Psoas muscle (tissue), 8 donors: ENCODE results near the gene DAP. TPM values are rescaled to one million over a fixed set of nuclear protein-coding genes. Genes with fewer than 3 reads are reported as not detected.

ENCODE experiments used
- ATAC-seq, 4 donors: fragments of 200-7000 bp; cut with Tn5 transposase; one replicate each; pipeline ENCODE4 v1.9.1; 2020; ENCODE audit warnings: moderate library complexity in 3 of 4, mild to moderate bottlenecking in 2 of 4
- DNase-seq, 2 donors: peaks; one replicate each; pipeline ENCODE4 v3.0.0-alpha.2; 2020
- H3K27ac ChIP-seq: fragments of 200-600 bp; one replicate; pipeline ENCODE4 v1.8.0; 2022
- H3K27me3 ChIP-seq, 3 donors: fragments of 200-600 bp in 1 of 3; one replicate each; pipeline versions ENCODE4 v1.6.1 to v1.8.0; 2013 to 2022; ENCODE audit warnings: low read length in 2 of 3, mild to moderate bottlenecking in 2 of 3, moderate library complexity in 1 of 3; ENCODE audit not compliant: insufficient read depth in 3 of 3
- H3K36me3 ChIP-seq, 2 donors: fragments of 200-600 bp in 1 of 2; one replicate each; pipeline versions ENCODE4 v1.6.1 to v1.8.0; 2013 to 2022; ENCODE audit warnings: low read depth in 1 of 2, mild to moderate bottlenecking in 1 of 2, moderate library complexity in 1 of 2; ENCODE audit not compliant: insufficient read depth in 1 of 2
- H3K4me1 ChIP-seq: fragments of 200-600 bp; one replicate; pipeline ENCODE4 v1.8.0; 2022
- H3K4me3 ChIP-seq: fragments of 200-600 bp; one replicate; pipeline ENCODE4 v1.8.0; 2022; ENCODE audit warnings: mild to moderate bottlenecking
- H3K9me3 ChIP-seq: fragments of 200-600 bp; one replicate; pipeline ENCODE4 v1.8.0; 2022
- CTCF ChIP-seq: fragments of 200-600 bp; IDR thresholded peaks from one replicate; pipeline ENCODE4 v1.8.0; 2022; ENCODE audit warnings: antibody characterized with exemption
- WGBS, 3 donors: extraction: QIAGEN DNeasy Blood & Tissue Kit; methylation state at CpG; one replicate each; pipeline versions ENCODE4 v1.1.6 to v1.1.7; 2013; 5-methylcytosine and 5-hydroxymethylcytosine counted together
- intact Hi-C, 2 donors: fragments of 100-400 bp; cut with DNase I; formaldehyde crosslinking; loops; one replicate each; pipeline versions ENCODE4 v1.11.0 to v1.14.2; 2022
- polyA plus RNA-seq, 3 donors: library from polyadenylated mRNA; stranded (reverse); fragments of 200-250 nt; gene quantifications; one replicate each; pipeline ENCODE4 v1.2.3, GENCODE V29; 2013
- total RNA-seq, 4 donors: library from RNA; stranded (reverse); fragmentation: NEBNext Ultra II Directional in 2 of 4; extraction: Animal tissue kit (Norgen Biotek cat#: 25700) in 2 of 4; gene quantifications; one replicate each; pipeline versions ENCODE4 v1.2.1 to v1.2.4, GENCODE V29; 2021 to 2023
- donor health status: healthy with polysubstance abuse.
- donor health status: DM: no; HTN: no; CAD: no; lungs with moderate emphysema.
- donor health status: Bipolar disorder and iron deficiency.
- donor health status: healthy.
- donor health status: DM: yes; HTN: yes; CAD: no.
- donor health status: DM: no; HTN: no; CAD: no.
- donor health status: DM: no; HTN: no; CAD: no.
- donor health status: DM: yes; HTN: yes; CAD: no.

DAP gene
- total and polyA plus RNA-seq, 7 donors, result 3.6 to 8.1 (median 5.1) TPM

- Histone ChIP-seq H3K4me3 (no peak overlapping the region), H3K27me3 (peaks cover 0 to 5% (median 0%) of the 10 kb centered on the region in 3 donors), H3K4me1 (peaks cover 9% of the 10 kb centered on the region), H3K36me3 (no peaks in the 10 kb centered on the region), H3K9me3 (no peaks in the 10 kb centered on the region), H3K27ac (no peak overlapping the region)
- intact Hi-C loops, result no loop called here
- ATAC-seq (no peak), DNase-seq (no peak)
- 92 to 98% (median 94%) methylated on average over 7 of the region's 7 CpGs for WGBS, 3 donors
- no peak for TF ChIP-seq CTCF
Measured at GRCh38 chr5:10757922-10758555, 3.0 kb downstream of the DAP start.

DNA sequence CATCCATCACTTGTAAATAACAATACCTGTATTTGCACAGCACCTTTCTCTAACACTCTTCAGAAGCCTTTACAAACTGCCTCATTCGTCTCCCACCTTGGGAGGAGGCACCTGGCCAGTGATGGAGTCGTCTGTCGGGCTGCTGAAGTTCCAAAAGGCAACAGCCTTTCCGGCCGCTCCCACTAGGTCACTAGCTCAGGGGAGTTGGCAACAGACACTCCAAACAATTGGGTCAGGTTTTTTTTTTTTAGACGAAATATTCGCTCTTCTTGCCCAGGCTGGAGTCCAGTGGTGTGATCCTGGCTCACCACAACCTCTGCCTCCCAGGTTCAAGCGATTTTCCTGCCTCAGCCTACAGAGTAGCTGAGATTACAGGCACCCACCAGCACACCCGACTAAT lies 4.0 kb downstream of the DAP start:
- no peak for TF ChIP-seq CTCF
- peaks cover 0 to 5% (median 1%) of the 10 kb centered on the region in 3 donors for H3K27me3 ChIP-seq
- DNase-seq (no peak), ATAC-seq (no peak)
- H3K4me1 ChIP-seq, result peaks cover 9% of the 10 kb centered on the region
- H3K36me3 ChIP-seq, result no peaks in the 10 kb centered on the region
- H3K9me3 ChIP-seq, result no peaks in the 10 kb centered on the region
- H3K27ac ChIP-seq, result no peak overlapping the region
- H3K4me3 ChIP-seq, result no peak overlapping the region
- WGBS, 3 donors, result 69 to 72% (median 71%) methylated on average over 9 of the region's 9 CpGs
- intact Hi-C loops, result no loop called here

GRCh38 chr5:10756549-10756948 lies 4.5 kb downstream of the DAP start:
- intact Hi-C loops, result no loop called here
- no peak for TF ChIP-seq CTCF

DNA sequence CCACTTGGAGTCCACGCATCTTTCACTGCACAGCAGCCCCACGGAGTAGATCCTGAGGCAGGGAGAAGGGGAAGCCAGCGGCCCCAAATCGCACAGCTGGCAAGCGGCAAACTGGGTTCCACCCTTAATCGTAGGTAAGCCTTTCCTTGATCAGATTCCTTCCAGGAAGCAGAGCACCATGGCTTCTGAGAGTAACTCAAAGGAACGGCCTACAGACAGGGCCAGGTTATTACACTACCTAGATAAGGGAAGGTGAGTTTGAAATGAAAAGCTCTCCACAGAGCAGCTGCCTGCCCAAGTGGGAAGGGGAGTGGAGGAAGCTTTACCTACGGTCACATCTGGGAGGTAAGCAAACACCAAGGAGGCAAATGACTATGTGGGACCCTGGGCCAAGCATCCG lies 7.9 kb downstream of the DAP start:
- Histone ChIP-seq H3K27me3 (peaks cover 0 to 1% (median 0%) of the 10 kb centered on the region in 3 donors), H3K36me3 (no peaks in the 10 kb centered on the region), H3K4me3 (no peak overlapping the region), H3K27ac (no peak overlapping the region), H3K9me3 (no peaks in the 10 kb centered on the region), H3K4me1 (no peaks in the 10 kb centered on the region)
- TF ChIP-seq CTCF, result no peak
- intact Hi-C loops, result no loop called here
- ATAC-seq (no peak), DNase-seq (no peak)
- WGBS, 3 donors, result 88 to 91% (median 89%) methylated on average over 9 of the region's 9 CpGs

More at GRCh38 chr5:10756549-10756948, 4.5 kb downstream of the DAP start:
- DNase-seq (no peak), ATAC-seq (no peak)
- Histone ChIP-seq H3K4me3 (no peak overlapping the region), H3K27ac (no peak overlapping the region), H3K36me3 (no peaks in the 10 kb centered on the region), H3K9me3 (no peaks in the 10 kb centered on the region), H3K4me1 (peaks cover 5% of the 10 kb centered on the region), H3K27me3 (peaks cover 0 to 4% (median 1%) of the 10 kb centered on the region in 3 donors)
- 69 to 72% (median 70%) methylated on average over 2 of the region's 2 CpGs for WGBS, 3 donors

DNA sequence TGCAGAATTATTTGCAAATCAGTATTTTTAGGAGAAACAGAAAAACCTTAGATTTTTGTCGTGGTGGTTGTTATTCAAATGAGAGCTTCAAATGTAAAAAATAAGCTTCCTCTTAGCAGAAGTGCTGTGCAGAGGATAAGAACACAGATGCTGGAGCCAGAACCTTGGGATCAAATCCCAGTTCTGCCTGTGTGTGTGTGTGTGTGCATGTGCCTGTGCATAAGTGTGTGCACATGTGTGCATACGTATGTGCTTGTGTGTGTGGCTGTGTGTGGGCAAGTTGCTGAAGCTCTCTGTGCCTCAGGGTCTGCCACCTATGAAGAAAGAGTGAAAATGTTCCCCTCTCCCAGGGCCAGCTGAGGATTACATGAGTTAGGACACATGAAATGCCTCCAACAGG lies 8.6 kb downstream of the DAP start:
- Histone ChIP-seq H3K4me1 (no peaks in the 10 kb centered on the region), H3K9me3 (no peaks in the 10 kb centered on the region), H3K27ac (no peak overlapping the region), H3K36me3 (peaks cover 0 to 6% of the 10 kb centered on the region in 2 donors), H3K4me3 (no peak overlapping the region), H3K27me3 (peaks cover 0 to 1% (median 0%) of the 10 kb centered on the region in 3 donors)
- no peak for TF ChIP-seq CTCF
- ATAC-seq (no peak), DNase-seq (no peak)
- WGBS, 3 donors, result 57 to 78% (median 61%) methylated on average over 2 of the region's 2 CpGs
- intact Hi-C loops, result no loop called here
